H9 (cell line): ENCODE results near the gene RAB11FIP4. TPM values are rescaled to one million over a fixed set of nuclear protein-coding genes. Genes with fewer than 3 reads are reported as not detected.

ENCODE experiments used
- DNase-seq: peaks from one replicate; pipeline ENCODE4 v3.0.0-alpha.2; 2017
- H2AFZ ChIP-seq: one replicate; pipeline ENCODE4 v1.6.1; 2013; ENCODE audit warnings: mild to moderate bottlenecking, low read length, control low read depth, moderate library complexity
- H2AK5ac ChIP-seq: 2 replicates; pipeline ENCODE4 v1.6.1; 2013; ENCODE audit warnings: low read length, control low read depth, mixed read lengths; ENCODE audit not compliant: insufficient read length
- H2BK120ac ChIP-seq: one replicate; pipeline ENCODE4 v1.6.1; 2013; ENCODE audit warnings: low read depth, mild to moderate bottlenecking, low read length, control low read depth, inconsistent platforms; ENCODE audit not compliant: poor library complexity, severe bottlenecking
- H2BK12ac ChIP-seq: 2 replicates; pipeline ENCODE4 v1.6.1; 2013; ENCODE audit warnings: low read length, control low read depth, mixed read lengths, low read depth; ENCODE audit not compliant: insufficient read length
- H2BK15ac ChIP-seq: 2 replicates; pipeline ENCODE4 v1.6.1; 2013; ENCODE audit warnings: low read depth, low read length, control low read depth
- H2BK20ac ChIP-seq: one replicate; pipeline ENCODE4 v1.6.1; 2013; ENCODE audit warnings: low read depth, mild to moderate bottlenecking, low read length, control low read depth, inconsistent platforms; ENCODE audit not compliant: poor library complexity, severe bottlenecking
- H2BK5ac ChIP-seq: 2 replicates; pipeline ENCODE4 v1.6.1; 2013; ENCODE audit warnings: low read length, control low read depth, mixed read lengths; ENCODE audit not compliant: insufficient read length
- H3K14ac ChIP-seq: 2 replicates; pipeline ENCODE4 v1.6.1; 2013; ENCODE audit warnings: low read length, control low read depth; ENCODE audit not compliant: insufficient read depth
- H3K18ac ChIP-seq: 2 replicates; pipeline ENCODE4 v1.6.1; 2013; ENCODE audit warnings: low read depth, mild to moderate bottlenecking, mixed read lengths, low read length, control low read depth; ENCODE audit not compliant: insufficient read length
- H3K23ac ChIP-seq: 2 replicates; pipeline ENCODE4 v1.6.1; 2013; ENCODE audit warnings: low read length, control low read depth, mixed read lengths, low read depth; ENCODE audit not compliant: insufficient read length
- H3K23me2 ChIP-seq: 2 replicates; pipeline ENCODE4 v1.6.1; 2013; ENCODE audit warnings: low read depth, mild to moderate bottlenecking, mixed read lengths, low read length, control low read depth; ENCODE audit not compliant: insufficient read length, poor library complexity, severe bottlenecking
- H3K27ac ChIP-seq: 2 replicates; pipeline ENCODE4 v1.5.1; 2013; ENCODE audit warnings: low read length, control low read depth, mixed read lengths, low read depth; ENCODE audit not compliant: insufficient read length
- H3K27me3 ChIP-seq: 2 replicates; pipeline ENCODE4 v1.6.1; 2013; ENCODE audit warnings: low read length, control low read depth, inconsistent platforms; ENCODE audit not compliant: insufficient read depth
- H3K4ac ChIP-seq: 2 replicates; pipeline ENCODE4 v1.6.1; 2013; ENCODE audit warnings: low read depth, mild to moderate bottlenecking, control low read depth, inconsistent platforms, low read length, moderate library complexity
- H3K4me1 ChIP-seq: 2 replicates; pipeline ENCODE4 v1.6.1; 2013; ENCODE audit warnings: low read length, control low read depth, inconsistent platforms; ENCODE audit not compliant: insufficient read depth
- H3K4me2 ChIP-seq: 2 replicates; pipeline ENCODE4 v1.6.1; 2013; ENCODE audit warnings: low read length, control low read depth, mixed read lengths; ENCODE audit not compliant: insufficient read length, insufficient read depth
- H3K56ac ChIP-seq: 2 replicates; pipeline ENCODE4 v1.6.1; 2013; ENCODE audit warnings: low read depth, mild to moderate bottlenecking, mixed read lengths, low read length, control low read depth; ENCODE audit not compliant: insufficient read length
- H3K79me1 ChIP-seq: 2 replicates; pipeline ENCODE4 v1.6.1; 2013; ENCODE audit warnings: low read depth, mild to moderate bottlenecking, moderate library complexity, low read length, control low read depth, inconsistent platforms; ENCODE audit not compliant: insufficient read depth, poor library complexity, severe bottlenecking
- H3K79me2 ChIP-seq: 2 replicates; pipeline ENCODE4 v1.6.1; 2013; ENCODE audit warnings: low read length, control low read depth, inconsistent platforms; ENCODE audit not compliant: insufficient read depth
- H3K9ac ChIP-seq: 2 replicates; pipeline ENCODE4 v1.6.1; 2013; ENCODE audit warnings: low read length, control low read depth, mixed read lengths; ENCODE audit not compliant: insufficient read length; ENCODE audit errors: extremely low read depth
- H3K9me3 ChIP-seq: one replicate; pipeline ENCODE4 v1.6.1; 2013; ENCODE audit warnings: low read depth, low read length, inconsistent platforms; ENCODE audit not compliant: control insufficient read depth
- H3T11ph ChIP-seq: one replicate; pipeline ENCODE4 v1.6.1; 2013; ENCODE audit warnings: mild to moderate bottlenecking, low read length, control low read depth, inconsistent platforms
- H4K20me1 ChIP-seq: one replicate; pipeline ENCODE4 v1.6.1; 2013; ENCODE audit not compliant: control insufficient read depth, insufficient read length, insufficient read depth
- H4K5ac ChIP-seq: 2 replicates; pipeline ENCODE4 v1.6.1; 2013; ENCODE audit warnings: low read depth, mild to moderate bottlenecking, mixed read lengths, low read length, control low read depth; ENCODE audit not compliant: insufficient read length
- H4K8ac ChIP-seq: replicated peaks from 2 replicates; pipeline ENCODE4 v1.6.1; 2013; ENCODE audit warnings: low read length, control low read depth, mixed read lengths, low read depth; ENCODE audit not compliant: insufficient read length
- H4K91ac ChIP-seq: 2 replicates; pipeline ENCODE4 v1.6.1; 2013; ENCODE audit warnings: low read depth, mild to moderate bottlenecking, moderate library complexity, mixed read lengths, low read length, control low read depth; ENCODE audit not compliant: insufficient read length
- H3K27ac Mint-ChIP-seq, 3 experiments: 2 replicates in 2 of 3; 3 replicates in 1 of 3; pipeline ENCODE4 v1.8.0; 2020 to 2021; ENCODE audit warnings: mixed read lengths in 3 of 3, mild to moderate bottlenecking in 1 of 3, moderate library complexity in 1 of 3
- H3K27me3 Mint-ChIP-seq: 2 replicates; pipeline ENCODE4 v1.8.0; 2021; ENCODE audit warnings: low read depth, mild to moderate bottlenecking, moderate library complexity, mixed read lengths
- H3K36me3 Mint-ChIP-seq, 3 experiments: 2 replicates in 2 of 3; 3 replicates in 1 of 3; pipeline ENCODE4 v1.8.0; 2020 to 2021; ENCODE audit warnings: low read depth in 3 of 3, mixed read lengths in 3 of 3; ENCODE audit not compliant: insufficient read depth in 1 of 3
- H3K4me1 Mint-ChIP-seq, 2 experiments: 2 replicates each; pipeline ENCODE4 v1.8.0; 2020; ENCODE audit warnings: mixed read lengths in 2 of 2
- H3K4me3 Mint-ChIP-seq, 2 experiments: 2 replicates in 1 of 2; 3 replicates in 1 of 2; pipeline ENCODE4 v1.8.0; 2020 to 2021; ENCODE audit warnings: mild to moderate bottlenecking in 2 of 2, mixed read lengths in 2 of 2, moderate library complexity in 1 of 2
- H3K9me3 Mint-ChIP-seq, 2 experiments: 2 replicates in 1 of 2; 3 replicates in 1 of 2; pipeline ENCODE4 v1.8.0; 2020; ENCODE audit warnings: mild to moderate bottlenecking in 2 of 2, mixed read lengths in 2 of 2, moderate library complexity in 1 of 2
- CTCF ChIP-seq: fragments of 200-600 bp; sonication (generic); conservative IDR thresholded peaks from 3 replicates; pipeline ENCODE4 v1.8.0; 2021; ENCODE audit warnings: antibody characterized with exemption, mild to moderate bottlenecking
- WGBS: extraction: QIAGEN DNeasy Blood & Tissue Kit; methylation state at CpG from one replicate; pipeline ENCODE4 v1.1.7; 2013; ENCODE audit warnings: missing lambda C conversion rate, low lambda C conversion rate, mixed read lengths; ENCODE audit not compliant: insufficient read length; ENCODE audit errors: extremely low coverage; 5-methylcytosine and 5-hydroxymethylcytosine counted together
- total RNA-seq: library from RNA; stranded (reverse); gene quantifications from 2 replicates; pipeline ENCODE4 v1.2.1, GENCODE V29; 2021

The RAB11FIP4 gene
- total RNA-seq, 1 experiment from 2014 or later, result 25.7 TPM

GRCh38 chr17:31553506-31553905 lies 162.0 kb downstream of the RAB11FIP4 start:
- no peak overlapping the region for H3K4me3 Mint-ChIP-seq
- H3K27ac Mint-ChIP-seq, result no peak overlapping the region
- no peak overlapping the region for H2BK12ac ChIP-seq
- no peak overlapping the region for H3K23ac ChIP-seq
- no peak overlapping the region for H3K4ac ChIP-seq
- H2BK15ac ChIP-seq, result no peak overlapping the region
- H4K20me1 ChIP-seq, result no peaks in the 10 kb centered on the region
- H4K5ac ChIP-seq, result no peak overlapping the region
- H2AK5ac ChIP-seq, result no peak overlapping the region
- no peak overlapping the region for H2BK20ac ChIP-seq
- no peak for TF ChIP-seq CTCF
- no CpG with 5 or more reads among the region's 5 CpGs for WGBS
- H2BK5ac ChIP-seq, result no peak overlapping the region
- DNase-seq, result no peak
- no peak overlapping the region for H2AFZ ChIP-seq
- no peak overlapping the region for H3K4me2 ChIP-seq
- no peak overlapping the region for H3K14ac ChIP-seq
- peaks cover 84% of the 10 kb centered on the region for H3K27me3 Mint-ChIP-seq
- H3K9me3 Mint-ChIP-seq, result no peaks in the 10 kb centered on the region; a peak in 2 of 5 replicates
- 0 out of 2 replicates have a peak, but pooled peaks cover 2% of the 10 kb centered on the region for H3K4me1 ChIP-seq
- peaks cover 0 to 2% (median 0%) of the 10 kb centered on the region in 3 experiments; a peak in 2 of 7 replicates for H3K36me3 Mint-ChIP-seq
- H3K27ac ChIP-seq, result no peak overlapping the region
- no peak overlapping the region for H3K56ac ChIP-seq
- no peaks in the 10 kb centered on the region for H3K79me1 ChIP-seq
- no peak overlapping the region for H4K91ac ChIP-seq
- peaks cover 7% of the 10 kb centered on the region for H3K23me2 ChIP-seq
- no peaks in the 10 kb centered on the region for H3K79me2 ChIP-seq
- H2BK120ac ChIP-seq, result no peak overlapping the region
- no peak overlapping the region for H3K9ac ChIP-seq
- H4K8ac ChIP-seq, result no peak overlapping the region
- peaks cover 15 to 24% of the 10 kb centered on the region in 2 experiments for H3K4me1 Mint-ChIP-seq
- no peak overlapping the region for H3K18ac ChIP-seq
- no peak overlapping the region for H3T11ph ChIP-seq
- no peaks in the 10 kb centered on the region for H3K9me3 ChIP-seq
- H3K27me3 ChIP-seq, result no peaks in the 10 kb centered on the region
